Activated CD8-positive, alpha-beta memory T cell treated with anti-CD3 and anti-CD28 coated beads for 24 hours (primary cell): ENCODE measurements around the gene BIK.
"Not testable (repeated sequence)": the region's sequence is repeated elsewhere in the genome, so short reads cannot be mapped to it uniquely, and the experiment has no call there.

Source experiments
- DNase-seq: peaks from one replicate; pipeline ENCODE4 v3.0.0-alpha.2; 2020

BIK gene

DNA sequence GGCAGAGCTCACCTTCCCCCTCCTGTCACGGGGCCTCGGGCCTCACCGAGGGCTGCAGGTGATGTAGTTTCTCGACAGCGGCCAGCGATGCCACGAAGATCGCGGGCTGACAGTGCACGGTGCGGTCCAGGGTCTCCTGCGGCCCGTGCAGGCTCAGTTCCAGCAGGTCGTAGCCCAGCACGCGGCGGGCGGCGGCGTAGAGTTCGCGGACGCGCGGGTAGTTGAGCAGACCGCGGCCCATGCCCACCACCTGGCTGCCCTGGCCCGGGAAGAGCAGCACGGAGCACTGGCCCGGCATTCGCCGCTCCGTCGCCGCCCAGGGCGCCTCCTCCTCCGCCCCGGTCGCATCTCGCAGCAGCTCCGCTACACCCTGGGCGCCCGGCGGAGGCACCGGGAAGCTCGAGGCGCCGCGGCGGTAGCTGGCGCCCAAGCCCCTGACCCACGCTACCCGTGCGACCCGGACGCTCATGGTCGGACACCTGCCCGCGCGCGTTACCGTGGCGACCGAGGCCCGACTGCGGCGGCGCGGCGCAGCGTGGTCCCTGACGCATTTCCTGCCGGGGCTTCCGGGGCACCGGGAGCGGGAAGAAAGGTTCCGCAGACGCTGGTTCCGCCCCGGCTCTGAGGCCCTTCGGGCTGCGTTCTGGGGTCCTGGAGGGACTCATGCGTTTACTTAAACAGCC, 32.5 kb downstream of the BIK start, which contains the start of gene MCAT:
TSS of gene MCAT (minus strand) at position 519 of the 683 bp plus-strand sequence. CDS start at position 469, 50 bp downstream.
- peak; percentile 93 for DNase-seq

DNA sequence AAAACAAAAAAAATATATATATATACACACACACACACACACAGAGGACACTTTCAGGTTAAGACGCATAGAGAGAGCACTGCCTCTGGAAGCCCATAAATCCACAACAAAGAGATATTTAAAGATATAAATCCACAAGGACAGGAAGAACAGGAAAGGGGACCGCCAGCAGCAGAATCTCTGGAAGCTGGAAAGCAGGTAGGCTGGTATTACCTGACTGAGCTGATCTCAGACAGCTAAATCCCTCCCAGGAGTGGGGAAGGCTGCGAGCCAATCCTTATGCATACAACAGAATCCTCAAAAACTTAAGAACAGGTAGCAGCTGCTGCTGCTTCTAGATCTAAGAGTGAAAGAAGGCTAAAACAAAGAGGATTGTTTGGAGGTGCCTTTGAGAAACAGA, 34.4 kb downstream of the BIK start:
- DNase-seq = no peak

DNA sequence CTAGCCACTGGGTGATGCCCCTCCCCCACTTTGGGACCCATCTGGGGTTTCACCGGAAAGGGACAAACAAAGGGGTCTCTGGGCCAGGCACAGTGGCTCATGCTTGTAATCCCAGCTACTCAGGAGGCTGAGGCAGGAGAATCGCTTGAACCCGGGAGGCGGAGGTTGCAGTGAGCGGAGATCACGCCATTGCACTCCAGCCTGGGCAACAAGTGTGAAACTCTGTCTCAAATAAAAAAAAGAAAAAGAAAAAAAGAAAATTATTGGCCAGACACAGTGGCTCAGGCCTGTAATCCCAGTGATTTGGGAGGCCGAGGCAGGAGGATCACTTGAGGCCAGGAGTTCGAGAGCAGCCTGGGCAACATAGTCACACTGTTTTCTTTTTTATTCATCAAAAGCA, 34.8 kb downstream of the BIK start:
- not testable (repeated sequence) for DNase-seq

DNA sequence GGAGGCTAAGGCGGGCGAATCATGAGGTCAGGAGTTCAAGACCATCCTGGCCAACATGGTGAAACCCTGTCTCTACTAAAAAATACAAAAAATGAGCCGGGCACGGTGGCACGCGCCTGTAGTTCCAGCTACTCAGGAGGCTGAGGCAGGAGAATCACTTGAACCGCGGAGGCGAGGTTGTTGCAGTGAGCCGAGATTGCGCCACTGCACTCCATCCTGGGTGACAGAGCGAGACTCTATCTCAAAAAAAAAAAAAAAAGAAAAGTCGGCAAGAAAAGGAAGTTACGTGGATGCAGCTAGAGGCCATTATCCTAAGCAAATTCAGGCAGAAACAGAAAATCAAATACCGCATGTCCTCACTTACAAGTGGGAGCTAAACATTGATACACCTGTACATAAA, 35.8 kb downstream of the BIK start:
- not testable (repeated sequence) for DNase-seq

GRCh38 chr22:43147821-43148220, 37.3 kb downstream of the BIK start:
- no peak for DNase-seq

DNA sequence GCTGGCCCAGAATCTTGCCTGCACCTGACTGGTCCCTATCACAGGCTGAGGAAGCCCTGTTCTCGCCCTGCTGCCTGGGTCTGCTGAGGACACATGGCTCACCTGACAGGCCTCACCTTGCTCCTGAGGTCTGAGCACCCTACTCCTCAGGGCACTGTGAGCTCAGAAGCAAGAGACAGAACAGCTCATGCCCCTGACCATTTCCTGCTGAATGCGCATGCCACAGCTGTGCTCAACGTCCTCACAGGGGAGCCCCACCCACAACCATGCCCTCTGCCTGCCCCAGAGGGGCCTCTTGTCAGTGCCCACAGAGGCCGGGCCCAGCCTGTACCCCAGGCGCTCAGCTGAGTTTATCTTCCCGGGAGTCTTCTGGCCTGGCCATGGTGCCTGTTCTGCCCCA, 38.0 kb downstream of the BIK start:
- no peak for DNase-seq

DNA sequence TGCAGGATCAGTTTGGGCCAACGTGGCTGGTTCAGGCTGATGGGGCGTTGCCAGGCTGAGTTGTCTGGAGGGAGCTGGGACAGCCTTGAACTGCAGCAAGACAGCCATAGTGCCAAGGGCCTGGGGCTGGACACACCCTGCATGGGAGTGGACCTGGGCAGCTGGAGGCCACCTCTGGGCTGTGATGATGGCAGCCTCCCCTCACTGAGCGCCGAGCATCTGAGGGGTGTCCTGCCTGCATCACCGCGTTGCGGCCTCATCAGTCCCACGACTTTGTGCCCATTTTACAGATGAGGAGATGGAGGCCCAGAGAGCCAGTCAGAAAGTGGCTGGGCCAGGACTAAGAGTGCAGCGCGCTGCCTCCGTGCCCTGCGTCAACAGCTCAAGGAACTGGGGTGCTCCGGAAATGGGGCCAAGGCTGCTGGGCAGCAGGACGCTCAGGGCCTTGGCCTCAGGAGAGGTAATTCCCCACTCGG, 40.2 kb downstream of the BIK start:
- DNase-seq = no peak

DNA sequence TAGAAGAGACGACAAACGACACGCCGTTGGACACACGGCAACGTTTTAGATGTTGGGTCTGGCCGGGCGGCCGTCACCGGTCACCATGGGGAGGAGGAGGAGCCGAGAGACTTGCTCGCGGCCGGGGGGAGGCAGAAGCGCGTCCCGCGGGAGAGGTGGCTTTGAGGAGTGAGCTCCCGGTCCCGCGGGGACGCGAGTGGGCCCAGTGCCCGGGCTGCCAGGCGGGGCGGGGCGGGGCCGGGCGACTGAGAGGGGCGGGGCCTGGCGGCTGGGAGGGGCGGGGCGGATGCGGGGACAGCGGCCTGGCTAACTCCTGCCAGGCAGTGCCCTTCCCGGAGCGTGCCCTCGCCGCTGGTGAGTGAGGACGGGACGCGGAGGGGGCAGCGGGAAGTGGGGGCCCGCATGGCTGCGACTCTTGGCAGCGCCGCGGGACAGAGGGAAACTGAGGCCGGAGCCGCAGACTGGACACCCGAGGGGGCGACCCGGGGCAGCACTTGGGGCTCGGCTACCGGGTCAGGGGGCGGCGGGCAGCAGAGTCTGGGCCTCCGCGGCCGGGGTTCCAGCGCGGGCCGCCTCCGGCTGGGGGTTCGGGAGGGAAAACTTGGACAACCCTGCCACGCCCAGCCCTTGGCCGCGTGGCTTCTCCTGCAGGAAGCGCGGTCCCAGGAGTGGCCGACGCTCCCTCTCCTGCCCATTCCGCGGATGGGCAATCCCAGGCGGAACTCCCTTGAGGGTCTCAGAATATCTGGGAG, 40.9 kb downstream of the BIK start, which contains the start of gene TSPO:
TSS of gene TSPO (plus strand) at position 309 of the 752 bp plus-strand sequence. CDS start 7,680 bp downstream, outside the sequence.
- DNase-seq = peak; percentile 84

GRCh38 chr22:43152003-43152356, 41.4 kb downstream of the BIK start:
- no peak for DNase-seq

GRCh38 chr22:43152357-43153071, 42.0 kb downstream of the BIK start:
- peak; percentile 83 for DNase-seq

- DNase-seq = no peak
Measured at GRCh38 chr22:43153899-43154298, 43.3 kb downstream of the BIK start.

DNA sequence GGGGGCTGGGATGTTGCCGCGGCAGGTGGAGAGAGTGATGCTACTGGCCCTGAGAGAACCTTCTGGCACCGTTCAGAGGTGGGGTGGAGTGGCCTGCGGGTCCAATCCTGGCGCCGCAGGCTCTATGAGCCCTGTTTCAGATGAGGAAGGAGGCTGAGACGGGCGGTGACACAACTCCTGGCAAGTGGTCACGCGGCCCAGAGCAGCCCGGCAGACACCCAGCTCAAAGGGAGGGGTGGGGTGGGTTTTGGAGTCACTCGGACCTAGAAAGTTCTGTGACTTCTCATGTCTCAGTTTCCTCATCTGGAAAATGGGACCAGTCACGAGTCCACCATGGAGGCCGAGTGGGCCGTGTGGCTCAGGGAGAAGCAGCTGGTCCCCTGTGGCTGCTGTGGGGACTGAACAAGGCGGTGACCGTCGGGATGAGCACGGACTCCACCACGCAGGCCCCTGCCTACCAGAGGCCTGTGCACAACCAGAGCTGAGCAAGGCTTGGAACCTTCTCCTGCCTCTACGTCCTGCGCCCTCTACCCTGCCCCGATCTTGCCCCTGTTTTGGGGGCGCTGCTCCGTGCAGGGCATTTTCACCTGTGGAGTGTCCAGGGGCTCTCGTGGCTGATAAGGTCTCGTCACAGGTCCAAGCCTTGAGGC, 44.5 kb downstream of the BIK start:
- DNase-seq = no peak

- DNase-seq = no peak
Measured at GRCh38 chr22:43155789-43156188, 45.2 kb downstream of the BIK start.

GRCh38 chr22:43156413-43156812, 45.9 kb downstream of the BIK start:
- DNase-seq = no peak

GRCh38 chr22:43157874-43158546, 47.5 kb downstream of the BIK start:
- no peak for DNase-seq

DNA sequence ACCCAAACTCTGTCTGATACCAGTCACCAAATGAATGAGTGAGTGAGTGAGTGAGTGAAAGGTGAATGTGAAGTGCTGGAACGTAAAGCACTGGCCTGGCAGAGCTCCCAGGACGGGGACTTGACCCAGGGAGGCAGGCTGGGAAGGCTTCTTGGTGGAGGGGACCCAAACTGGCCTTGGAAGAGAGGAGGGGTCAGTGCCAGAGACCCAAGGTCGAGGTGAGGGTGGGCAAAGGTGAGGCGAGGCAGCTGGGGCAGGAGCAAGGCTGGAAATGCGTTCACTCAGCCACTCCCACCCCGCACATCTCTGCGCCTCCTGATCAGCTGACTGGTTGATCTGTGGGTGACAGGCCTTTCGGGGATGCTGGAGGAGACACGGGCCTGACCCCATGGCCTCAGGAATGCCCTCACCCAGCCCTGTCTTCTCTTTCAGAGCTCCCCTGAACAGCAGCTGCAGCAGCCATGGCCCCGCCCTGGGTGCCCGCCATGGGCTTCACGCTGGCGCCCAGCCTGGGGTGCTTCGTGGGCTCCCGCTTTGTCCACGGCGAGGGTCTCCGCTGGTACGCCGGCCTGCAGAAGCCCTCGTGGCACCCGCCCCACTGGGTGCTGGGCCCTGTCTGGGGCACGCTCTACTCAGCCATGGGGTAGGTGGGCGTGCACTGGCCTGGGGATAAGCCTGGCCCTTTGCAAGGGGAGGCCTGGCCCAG, 48.4 kb downstream of the BIK start:
- no peak for DNase-seq

GRCh38 chr22:43159484-43160178, 49.1 kb downstream of the BIK start:
- no peak for DNase-seq

GRCh38 chr22:43160497-43161126, 50.1 kb downstream of the BIK start:
- DNase-seq = no peak

- DNase-seq = no peak
Measured at GRCh38 chr22:43162412-43163150, 52.0 kb downstream of the BIK start.

DNA sequence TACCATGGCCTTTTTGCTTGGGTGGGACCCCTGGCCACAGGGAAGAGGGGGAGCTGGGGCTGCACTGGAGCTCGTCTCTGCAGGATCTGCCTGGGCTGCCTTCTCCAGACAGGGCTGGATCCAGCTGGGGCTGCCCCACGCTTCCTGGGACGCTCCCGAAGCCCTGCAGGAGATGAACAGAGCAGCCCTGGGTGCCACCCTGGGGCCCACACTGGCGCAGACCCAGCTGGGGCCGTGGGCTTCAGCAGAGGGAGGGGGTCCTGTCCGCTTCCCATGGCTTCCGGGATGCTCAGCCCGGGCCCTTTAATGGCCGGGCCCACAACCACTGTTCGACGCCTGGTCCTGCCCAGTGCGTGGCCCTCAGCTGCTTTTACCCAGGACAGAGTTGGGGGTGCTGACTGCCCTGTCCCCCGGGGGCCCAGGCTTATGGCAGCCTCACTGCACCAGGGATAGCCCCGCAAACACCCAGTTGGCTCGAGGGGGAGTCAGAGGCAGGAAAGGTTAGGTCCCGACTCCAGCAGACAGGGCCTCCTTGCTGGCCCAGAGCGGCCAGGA, 52.8 kb downstream of the BIK start:
- DNase-seq = no peak
